Activated T-helper 2 cell treated with anti-CD3 and anti-CD28 coated beads, Interferon-gamma antibody, Interleukin-2, Interleukin-4, amounts not matched to agents 10 μg/mL and 5 μg/mL and 100 μg/mL, durations not matched to agents 14 hours and 24 hours and 36 hours (primary cell): ENCODE data around the gene BMPR1B. TPM values are rescaled to one million over a fixed set of nuclear protein-coding genes. Genes with fewer than 3 reads are reported as not detected.
"Not testable (repeated sequence)": the region's sequence is repeated elsewhere in the genome, so short reads cannot be mapped to it uniquely, and the experiment has no call there.

ENCODE experiments used
- DNase-seq: peaks from one replicate; pipeline ENCODE4 v3.0.0; 2021; ENCODE audit warnings: low spot score
- H3K27ac Mint-ChIP-seq: one replicate; pipeline ENCODE4 v1.8.0; 2021; ENCODE audit warnings: mixed read lengths
- H3K27me3 Mint-ChIP-seq: one replicate; pipeline ENCODE4 v1.8.0; 2021; ENCODE audit warnings: low read depth, mixed read lengths
- H3K36me3 Mint-ChIP-seq: one replicate; pipeline ENCODE4 v1.8.0; 2021; ENCODE audit warnings: low read depth, mixed read lengths
- H3K4me1 Mint-ChIP-seq: one replicate; pipeline ENCODE4 v1.8.0; 2021; ENCODE audit warnings: low read depth, mixed read lengths
- H3K4me3 Mint-ChIP-seq: one replicate; pipeline ENCODE4 v1.8.0; 2021; ENCODE audit warnings: low read depth, mild to moderate bottlenecking, moderate library complexity, mixed read lengths
- H3K9me3 Mint-ChIP-seq: one replicate; pipeline ENCODE4 v1.8.0; 2021; ENCODE audit warnings: mixed read lengths
- intact Hi-C: fragments of 100-400 bp; cut with micrococcal nuclease; formaldehyde crosslinking; loops from one replicate; pipeline ENCODE4 v1.15.1; 2023
- total RNA-seq: library from RNA; stranded (reverse); gene quantifications from 2 replicates; pipeline ENCODE4 v1.2.3, GENCODE V29; 2022

Gene BMPR1B
- total RNA-seq, 1 donor from 2014 or later, result not detected

GRCh38 chr4:94819371-94820168 lies 61.8 kb downstream of the BMPR1B start:
- no peak overlapping the region for H3K27ac Mint-ChIP-seq
- no peaks in the 10 kb centered on the region for H3K4me1 Mint-ChIP-seq
- intact Hi-C loops, result no loop called here
- H3K4me3 Mint-ChIP-seq, result no peak overlapping the region
- no peak for DNase-seq
- no peaks in the 10 kb centered on the region for H3K9me3 Mint-ChIP-seq
- H3K36me3 Mint-ChIP-seq, result no peaks in the 10 kb centered on the region
- H3K27me3 Mint-ChIP-seq, result no peaks in the 10 kb centered on the region

- Mint-ChIP-seq H3K27me3 (no peaks in the 10 kb centered on the region), H3K27ac (no peak overlapping the region), H3K36me3 (no peaks in the 10 kb centered on the region), H3K4me1 (no peaks in the 10 kb centered on the region), H3K9me3 (no peaks in the 10 kb centered on the region), H3K4me3 (no peak overlapping the region)
- DNase-seq, result no peak
- intact Hi-C loops, result no loop called here
Observed at GRCh38 chr4:94826206-94826605, 68.5 kb downstream of the BMPR1B start.

DNA sequence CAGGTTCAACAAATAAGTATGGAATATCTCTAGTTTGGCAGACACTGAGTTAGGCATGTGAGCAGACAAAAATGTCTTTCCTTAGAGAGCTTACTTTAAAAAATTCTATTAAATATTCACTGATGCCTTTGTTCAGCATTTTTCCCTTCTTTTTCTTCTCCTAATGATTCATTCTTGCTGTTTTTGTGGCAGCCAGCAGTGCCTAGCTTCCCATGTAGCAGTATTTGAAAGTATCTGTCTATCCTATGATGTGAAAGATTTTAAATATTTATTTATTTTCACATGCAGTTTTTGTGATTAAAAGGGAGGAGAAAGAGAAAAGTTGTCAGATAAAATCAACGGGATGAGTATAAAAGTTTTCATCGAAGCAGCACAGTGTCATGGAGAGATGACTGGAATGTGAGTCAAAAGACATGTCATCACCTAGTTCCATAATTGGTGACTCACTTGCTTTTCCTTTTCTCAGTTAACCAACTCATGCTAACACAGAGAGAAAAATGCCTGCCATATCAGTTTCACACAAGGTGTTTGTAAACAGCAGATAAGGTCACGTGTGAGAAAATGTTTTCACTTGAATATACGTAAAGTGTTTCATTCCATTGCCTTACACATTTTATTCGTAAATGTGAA lies 69.8 kb downstream of the BMPR1B start:
- no peak overlapping the region for H3K27ac Mint-ChIP-seq
- no peaks in the 10 kb centered on the region for H3K27me3 Mint-ChIP-seq
- intact Hi-C loops, result no loop called here
- H3K4me1 Mint-ChIP-seq, result no peaks in the 10 kb centered on the region
- no peak for DNase-seq
- no peaks in the 10 kb centered on the region for H3K9me3 Mint-ChIP-seq
- no peak overlapping the region for H3K4me3 Mint-ChIP-seq
- no peaks in the 10 kb centered on the region for H3K36me3 Mint-ChIP-seq

DNA sequence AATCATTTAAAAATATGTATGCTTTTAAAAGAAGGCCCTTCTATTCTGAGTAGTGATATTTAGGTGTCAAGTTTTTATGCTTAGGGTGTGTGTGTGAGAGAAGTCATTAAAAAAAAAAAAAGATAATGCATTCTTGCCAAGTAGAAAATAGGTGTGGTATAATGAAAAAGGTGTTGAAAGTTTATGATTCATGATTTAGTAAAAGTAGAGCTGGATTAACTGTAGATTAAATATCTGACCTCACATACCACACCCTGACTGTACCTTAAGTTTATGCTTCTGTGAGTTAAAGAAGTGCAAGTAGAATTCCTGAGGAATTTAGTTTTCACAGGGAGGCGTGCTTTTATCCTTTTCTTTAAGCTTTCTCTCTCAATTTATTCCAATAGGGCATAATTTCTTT lies 71.1 kb downstream of the BMPR1B start:
- intact Hi-C loops, result no loop called here
- no peak for DNase-seq
- Mint-ChIP-seq H3K27me3 (no peaks in the 10 kb centered on the region), H3K9me3 (no peaks in the 10 kb centered on the region), H3K27ac (no peak overlapping the region), H3K36me3 (no peaks in the 10 kb centered on the region), H3K4me1 (no peaks in the 10 kb centered on the region), H3K4me3 (no peak overlapping the region)

DNA sequence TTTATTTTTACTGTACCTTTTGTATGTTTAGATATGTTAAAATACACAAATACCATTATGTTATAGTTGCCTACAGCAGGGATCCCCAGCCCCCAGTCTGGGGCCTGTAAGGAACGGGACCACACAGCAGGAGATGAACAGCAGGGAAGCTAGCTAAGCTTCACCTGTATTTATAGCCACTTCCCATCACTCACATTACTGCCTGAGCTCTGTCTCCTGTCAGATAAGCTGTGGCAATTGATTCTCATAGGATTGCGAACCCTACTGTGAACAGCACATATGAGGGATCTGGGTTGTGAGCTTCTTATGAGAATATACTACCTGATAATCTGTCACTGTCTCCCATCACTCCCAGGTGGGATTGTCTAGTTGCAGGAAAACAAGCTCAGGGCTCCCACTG lies 73.9 kb downstream of the BMPR1B start:
- intact Hi-C loops, result no loop called here
- DNase-seq, result no peak
- no peaks in the 10 kb centered on the region for H3K4me1 Mint-ChIP-seq
- H3K27ac Mint-ChIP-seq, result no peak overlapping the region
- no peaks in the 10 kb centered on the region for H3K27me3 Mint-ChIP-seq
- H3K4me3 Mint-ChIP-seq, result no peak overlapping the region
- no peaks in the 10 kb centered on the region for H3K36me3 Mint-ChIP-seq
- H3K9me3 Mint-ChIP-seq, result no peaks in the 10 kb centered on the region

DNA sequence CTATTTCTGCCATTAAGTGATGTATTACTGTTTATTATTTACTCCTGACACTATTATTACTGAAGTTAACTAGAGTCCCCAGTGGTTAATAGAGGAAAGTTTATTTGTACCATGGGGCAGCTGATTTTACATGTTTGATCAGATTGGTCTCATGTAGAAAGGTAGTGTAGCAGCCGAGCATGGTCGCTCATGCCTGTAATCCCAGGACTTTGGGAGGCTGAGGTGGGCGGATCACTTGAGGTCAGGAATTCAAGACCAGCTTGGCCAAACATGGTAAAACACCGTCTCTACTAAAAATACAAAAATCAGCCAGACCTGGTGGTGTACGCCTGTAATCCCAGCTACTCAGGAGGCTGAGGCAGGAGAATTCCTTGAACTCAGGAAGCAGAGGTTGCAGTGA lies 74.6 kb downstream of the BMPR1B start:
- DNase-seq, H3K36me3 Mint-ChIP-seq, H3K27ac Mint-ChIP-seq, H3K4me1 Mint-ChIP-seq, H3K27me3 Mint-ChIP-seq, intact Hi-C loops, H3K9me3 Mint-ChIP-seq, H3K4me3 Mint-ChIP-seq: not testable (repeated sequence)

DNA sequence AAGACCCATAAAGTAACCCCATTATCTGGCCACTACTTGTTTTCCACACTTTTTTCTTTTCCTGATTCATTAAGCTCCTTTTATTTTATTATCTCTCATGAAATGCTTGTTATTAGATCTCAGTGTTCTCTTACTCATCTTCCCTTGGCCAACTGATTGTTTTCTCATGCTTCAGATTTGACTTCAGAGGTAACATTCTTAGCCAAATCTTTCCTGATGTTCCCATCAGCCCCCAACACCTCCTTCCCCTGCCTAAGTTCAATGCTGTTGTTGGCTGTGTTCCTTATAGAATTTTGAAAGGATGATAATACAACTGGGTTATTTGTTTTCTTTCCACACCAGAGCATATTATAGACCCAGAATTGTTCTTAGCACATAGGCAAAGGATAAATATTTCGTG lies 75.6 kb downstream of the BMPR1B start:
- intact Hi-C loops, result no loop called here
- Mint-ChIP-seq H3K4me1 (no peaks in the 10 kb centered on the region), H3K27me3 (no peaks in the 10 kb centered on the region), H3K9me3 (no peaks in the 10 kb centered on the region), H3K36me3 (no peaks in the 10 kb centered on the region), H3K4me3 (no peak overlapping the region), H3K27ac (no peak overlapping the region)
- DNase-seq, result no peak

DNA sequence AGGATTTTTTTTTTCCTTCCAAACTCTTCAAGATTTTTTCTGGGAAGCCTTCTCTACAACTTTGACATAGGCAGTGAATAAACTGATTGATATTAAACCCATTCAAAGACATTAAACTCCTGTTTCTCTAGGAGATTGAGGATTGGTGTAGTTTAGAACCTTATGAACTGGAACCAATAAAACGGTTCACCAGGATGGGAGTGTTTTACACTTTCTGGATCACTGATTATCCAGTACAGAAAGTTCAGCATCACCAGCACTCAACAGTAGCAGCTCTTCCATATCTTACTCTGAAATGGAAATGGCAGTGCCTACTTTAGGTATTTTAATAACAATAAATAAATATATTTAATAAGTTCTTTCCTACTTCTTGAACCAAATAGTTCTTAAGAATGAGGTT lies 76.7 kb downstream of the BMPR1B start:
- Mint-ChIP-seq H3K4me1 (no peaks in the 10 kb centered on the region), H3K27ac (no peak overlapping the region), H3K4me3 (no peak overlapping the region), H3K36me3 (no peaks in the 10 kb centered on the region), H3K9me3 (no peaks in the 10 kb centered on the region), H3K27me3 (no peaks in the 10 kb centered on the region)
- DNase-seq, result no peak
- intact Hi-C loops, result no loop called here

DNA sequence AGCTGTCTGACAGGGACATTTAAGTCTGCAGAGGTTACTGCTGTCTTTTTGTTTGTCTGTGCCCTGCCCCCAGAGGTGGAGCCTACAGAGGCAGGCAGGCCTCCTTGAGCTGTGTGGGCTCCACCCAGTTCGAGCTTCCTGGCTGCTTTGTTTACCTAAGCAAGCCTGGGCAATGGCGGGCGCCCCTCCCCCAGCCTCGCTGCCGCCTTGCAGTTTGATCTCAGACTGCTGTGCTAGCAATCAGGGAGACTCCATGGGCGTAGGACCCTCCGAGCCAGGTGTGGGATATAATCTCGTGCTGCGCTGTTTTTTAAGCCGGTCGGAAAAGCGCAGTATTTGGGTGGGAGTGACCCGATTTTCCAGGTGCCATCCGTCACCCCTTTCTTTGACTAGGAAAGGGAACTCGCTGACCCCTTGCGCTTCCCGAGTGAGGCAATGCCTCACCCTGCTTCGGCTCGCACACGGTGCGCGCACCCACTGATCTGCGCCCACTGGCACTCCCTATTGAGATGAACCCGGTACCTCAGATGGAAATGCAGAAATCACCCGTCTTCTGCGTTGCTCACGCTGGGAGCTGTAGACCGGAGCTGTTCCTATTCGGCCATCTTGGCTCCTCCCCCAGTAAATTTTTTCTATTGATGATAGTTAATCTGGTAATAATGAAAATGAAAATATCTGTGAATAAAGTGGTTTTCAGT lies 83.6 kb downstream of the BMPR1B start:
- H3K9me3 Mint-ChIP-seq, H3K4me3 Mint-ChIP-seq, intact Hi-C loops, H3K4me1 Mint-ChIP-seq, H3K36me3 Mint-ChIP-seq, DNase-seq, H3K27ac Mint-ChIP-seq, H3K27me3 Mint-ChIP-seq: not testable (repeated sequence)

GRCh38 chr4:94841864-94842221 lies 84.1 kb downstream of the BMPR1B start:
- no peaks in the 10 kb centered on the region for H3K27me3 Mint-ChIP-seq
- H3K4me1 Mint-ChIP-seq, result no peaks in the 10 kb centered on the region
- no peak overlapping the region for H3K4me3 Mint-ChIP-seq
- H3K9me3 Mint-ChIP-seq, result no peaks in the 10 kb centered on the region
- no peak overlapping the region for H3K27ac Mint-ChIP-seq
- intact Hi-C loops, result no loop called here
- no peak for DNase-seq
- no peaks in the 10 kb centered on the region for H3K36me3 Mint-ChIP-seq

DNA sequence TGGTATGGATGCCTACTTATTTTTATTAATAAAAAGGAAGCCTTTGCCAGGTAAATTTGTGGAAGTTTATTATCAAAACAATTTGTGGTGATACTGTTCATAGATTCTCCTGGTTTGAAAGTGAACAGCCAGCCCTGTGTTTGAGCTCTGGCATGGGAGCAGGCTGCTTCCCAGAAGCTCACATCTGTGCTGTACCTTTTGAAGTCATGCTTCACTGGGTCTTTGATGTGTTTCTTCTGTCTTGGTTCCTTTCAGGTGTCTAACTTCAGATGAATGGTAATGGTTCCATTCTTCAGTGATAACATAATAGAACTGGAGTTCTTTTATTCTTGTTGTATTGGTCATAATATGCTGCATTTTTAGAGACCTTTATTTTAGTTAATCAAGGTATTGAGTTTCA lies 85.5 kb downstream of the BMPR1B start:
- H3K27ac Mint-ChIP-seq, result no peak overlapping the region

DNA sequence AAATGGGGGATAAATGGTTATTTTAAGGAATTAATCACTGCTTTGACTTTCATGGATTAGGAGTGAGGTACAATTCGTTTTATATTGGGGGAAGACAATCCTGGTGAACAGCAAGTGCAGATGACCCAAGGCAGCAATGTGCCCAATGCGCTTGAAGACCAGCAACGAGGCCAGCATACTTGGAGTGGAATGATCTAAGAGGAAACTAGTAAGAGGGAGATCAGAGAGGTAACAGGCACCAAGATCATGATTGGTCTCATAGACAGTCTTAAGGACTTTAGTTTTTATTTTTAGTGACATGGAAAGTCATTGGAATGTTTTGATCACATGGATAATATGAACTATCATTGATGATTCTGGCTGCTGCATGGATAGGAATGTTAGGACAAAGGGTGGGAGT lies 90.6 kb downstream of the BMPR1B start:
- Mint-ChIP-seq H3K4me3 (no peak overlapping the region), H3K4me1 (no peaks in the 10 kb centered on the region), H3K27ac (no peak overlapping the region), H3K36me3 (no peaks in the 10 kb centered on the region), H3K27me3 (no peaks in the 10 kb centered on the region), H3K9me3 (no peaks in the 10 kb centered on the region)
- no peak for DNase-seq
- intact Hi-C loops, result no loop called here

More for the DNA sequence above, 85.5 kb downstream of the BMPR1B start:
- H3K4me3 Mint-ChIP-seq, result no peak overlapping the region
- H3K36me3 Mint-ChIP-seq, result no peaks in the 10 kb centered on the region
- no peaks in the 10 kb centered on the region for H3K4me1 Mint-ChIP-seq
- H3K9me3 Mint-ChIP-seq, result no peaks in the 10 kb centered on the region
- intact Hi-C loops, result no loop called here
- no peaks in the 10 kb centered on the region for H3K27me3 Mint-ChIP-seq
- DNase-seq, result no peak

DNA sequence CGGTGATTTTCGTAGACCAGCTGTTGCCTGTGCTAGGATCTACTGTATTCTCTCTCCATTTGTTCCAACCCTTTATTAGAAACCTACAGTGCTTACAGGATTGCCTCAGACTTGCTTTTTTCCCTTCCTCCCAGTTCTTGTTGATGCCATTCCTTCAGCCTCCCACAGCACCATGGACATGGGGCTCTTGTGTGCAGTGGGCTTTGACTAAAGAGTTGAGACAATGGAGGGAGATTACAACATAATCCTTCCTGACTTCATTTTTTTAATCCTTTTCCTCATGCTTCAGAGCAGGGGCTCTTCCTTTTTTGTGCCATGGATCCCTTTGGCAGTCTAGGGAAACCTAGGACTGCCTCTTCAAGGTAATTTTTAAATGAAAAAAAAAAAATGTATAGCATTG lies 92.1 kb downstream of the BMPR1B start:
- Mint-ChIP-seq H3K9me3 (no peaks in the 10 kb centered on the region), H3K36me3 (no peaks in the 10 kb centered on the region), H3K4me1 (no peaks in the 10 kb centered on the region), H3K27me3 (no peaks in the 10 kb centered on the region), H3K27ac (no peak overlapping the region), H3K4me3 (no peak overlapping the region)
- intact Hi-C loops, result no loop called here
- DNase-seq, result no peak
